HEK293T (cell line): ENCODE results near the gene MAP2K4.

Source experiments
- BHLHE40 ChIP-seq: fragments of 450-650 bp; IDR thresholded peaks from 2 replicates; pipeline ENCODE4 v1.6.1; 2016; ENCODE audit warnings: mild to moderate bottlenecking, moderate library complexity, borderline replicate concordance
- CTBP1 ChIP-seq: fragments of 450-650 bp; IDR thresholded peaks from 2 replicates; pipeline ENCODE4 v1.6.1; 2016; ENCODE audit warnings: borderline replicate concordance
- ELF4 ChIP-seq: fragments of 450-650 bp; IDR thresholded peaks from 2 replicates; pipeline ENCODE4 v1.6.1; 2017; ENCODE audit warnings: antibody characterized with exemption
- FOXK2 ChIP-seq: fragments of 450-650 bp; IDR thresholded peaks from 2 replicates; pipeline ENCODE4 v1.6.1; 2016; ENCODE audit warnings: mild to moderate bottlenecking
- FOXM1 ChIP-seq: fragments of 450-650 bp; IDR thresholded peaks from 2 replicates; pipeline ENCODE4 v1.6.1; 2017; ENCODE audit warnings: mild to moderate bottlenecking, borderline replicate concordance
- PKNOX1 ChIP-seq: fragments of 450-650 bp; IDR thresholded peaks from 2 replicates; pipeline ENCODE4 v1.6.1; 2016
- ZNF384 ChIP-seq: fragments of 450-650 bp; IDR thresholded peaks from 2 replicates; pipeline ENCODE4 v1.6.1; 2016

- TF ChIP-seq FOXM1: no peak
- TF ChIP-seq BHLHE40: no peak
- TF ChIP-seq PKNOX1: no peak
- no peak for TF ChIP-seq CTBP1
- no peak for TF ChIP-seq FOXK2
- TF ChIP-seq ZNF384: no peak
- TF ChIP-seq ELF4: no peak
These were observed 84.2 kb downstream of the MAP2K4 start for GRCh38 chr17:12104831-12105230.
